ENCODE measurements around the gene ABHD2.

DNA sequence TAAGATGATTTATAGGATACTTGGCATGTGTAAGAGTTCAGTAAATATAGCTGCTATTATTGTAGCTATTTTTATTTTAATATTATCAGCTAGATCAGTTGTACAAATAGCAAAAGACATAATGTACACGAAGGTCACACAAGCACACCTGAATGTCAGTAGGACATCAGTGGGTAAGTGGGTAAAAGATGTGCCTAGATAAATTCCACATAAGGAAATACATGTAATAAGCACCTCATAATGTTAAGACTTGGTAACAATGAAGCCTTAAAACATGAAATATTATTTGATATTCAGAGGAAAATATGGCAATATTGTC, 41.5 kb downstream of the ABHD2 start:
- TF ChIP-seq, protein P1, sequence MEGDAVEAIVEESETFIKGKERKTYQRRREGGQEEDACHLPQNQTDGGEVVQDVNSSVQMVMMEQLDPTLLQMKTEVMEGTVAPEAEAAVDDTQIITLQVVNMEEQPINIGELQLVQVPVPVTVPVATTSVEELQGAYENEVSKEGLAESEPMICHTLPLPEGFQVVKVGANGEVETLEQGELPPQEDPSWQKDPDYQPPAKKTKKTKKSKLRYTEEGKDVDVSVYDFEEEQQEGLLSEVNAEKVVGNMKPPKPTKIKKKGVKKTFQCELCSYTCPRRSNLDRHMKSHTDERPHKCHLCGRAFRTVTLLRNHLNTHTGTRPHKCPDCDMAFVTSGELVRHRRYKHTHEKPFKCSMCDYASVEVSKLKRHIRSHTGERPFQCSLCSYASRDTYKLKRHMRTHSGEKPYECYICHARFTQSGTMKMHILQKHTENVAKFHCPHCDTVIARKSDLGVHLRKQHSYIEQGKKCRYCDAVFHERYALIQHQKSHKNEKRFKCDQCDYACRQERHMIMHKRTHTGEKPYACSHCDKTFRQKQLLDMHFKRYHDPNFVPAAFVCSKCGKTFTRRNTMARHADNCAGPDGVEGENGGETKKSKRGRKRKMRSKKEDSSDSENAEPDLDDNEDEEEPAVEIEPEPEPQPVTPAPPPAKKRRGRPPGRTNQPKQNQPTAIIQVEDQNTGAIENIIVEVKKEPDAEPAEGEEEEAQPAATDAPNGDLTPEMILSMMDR (IDR thresholded peaks at IDR 0.05): no peak
- TF ChIP-seq POLR2A (IDR thresholded peaks at IDR 0.05): no peak

Measured in upper lobe of left lung (tissue), 4 donors.